DOHH2 (cell line): ENCODE measurements around the gene EXOC3.

ENCODE experiments used
- CTCF ChIP-seq: fragments of 200-600 bp; sonication (generic); IDR thresholded peaks from one replicate; pipeline ENCODE4 v1.5.1; 2014; ENCODE audit warnings: antibody characterized with exemption, mild to moderate bottlenecking, low read depth, low read length; ENCODE audit not compliant: poor library complexity, severe bottlenecking
- EZH2phosphoT487 ChIP-seq: fragments of 200-600 bp; sonication (generic); IDR thresholded peaks from 2 replicates; pipeline ENCODE4 v1.6.1; 2017; ENCODE audit warnings: borderline replicate concordance, mild to moderate bottlenecking, antibody characterized with exemption, low read length, moderate library complexity, mixed read lengths

GRCh38 chr5:431711-432050 is 11.3 kb upstream of the EXOC3 start:
- no peak for TF ChIP-seq CTCF
- no peak for TF ChIP-seq EZH2phosphoT487
